DOHH2 (cell line): ENCODE results near the gene CYP46A1.

Experiments used
- CTCF ChIP-seq: fragments of 200-600 bp; sonication (generic); IDR thresholded peaks from one replicate; pipeline ENCODE4 v1.5.1; 2014; ENCODE audit warnings: antibody characterized with exemption, mild to moderate bottlenecking, low read depth, low read length; ENCODE audit not compliant: poor library complexity, severe bottlenecking
- EZH2phosphoT487 ChIP-seq: fragments of 200-600 bp; sonication (generic); IDR thresholded peaks from 2 replicates; pipeline ENCODE4 v1.6.1; 2017; ENCODE audit warnings: borderline replicate concordance, mild to moderate bottlenecking, antibody characterized with exemption, low read length, moderate library complexity, mixed read lengths

DNA sequence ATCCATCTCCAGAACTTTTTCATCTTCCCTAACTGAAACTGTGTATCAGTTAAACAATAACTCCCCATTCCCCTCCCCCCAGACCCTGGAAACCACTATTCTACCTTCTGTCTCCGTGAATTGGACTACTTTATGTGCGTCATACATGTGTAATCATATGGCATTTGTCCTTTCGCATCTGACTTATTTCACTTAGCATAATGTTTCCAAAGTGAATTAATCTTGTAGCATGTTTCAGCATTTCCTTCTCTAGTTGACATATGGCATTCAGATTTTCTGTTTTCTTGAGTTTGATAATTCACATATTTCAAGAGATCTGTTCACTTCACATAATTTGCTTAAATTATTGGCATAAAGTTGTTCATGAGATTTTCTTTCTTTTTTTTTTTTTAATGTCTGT lies 9.8 kb downstream of the CYP46A1 start:
- no peak for TF ChIP-seq CTCF
- TF ChIP-seq EZH2phosphoT487: no peak
